Nephron (organoid): ENCODE measurements around the gene GPATCH2L.

Experiments
- H3K27ac Mint-ChIP-seq, 3 experiments: 2 replicates each; pipeline ENCODE4 v1.8.0; 2020; ENCODE audit warnings: mixed read lengths in 3 of 3, mild to moderate bottlenecking in 2 of 3, moderate library complexity in 1 of 3
- H3K27me3 Mint-ChIP-seq: 2 replicates; pipeline ENCODE4 v1.8.0; 2021; ENCODE audit warnings: low read depth, mild to moderate bottlenecking, moderate library complexity, mixed read lengths
- H3K36me3 Mint-ChIP-seq: 2 replicates; pipeline ENCODE4 v1.8.0; 2020; ENCODE audit warnings: low read depth, mixed read lengths
- H3K4me1 Mint-ChIP-seq: 2 replicates; pipeline ENCODE4 v1.8.0; 2020; ENCODE audit warnings: mixed read lengths
- H3K4me3 Mint-ChIP-seq, 3 experiments: 2 replicates each; pipeline ENCODE4 v1.8.0; 2020; ENCODE audit warnings: mild to moderate bottlenecking in 3 of 3, mixed read lengths in 3 of 3, moderate library complexity in 2 of 3
- H3K9me3 Mint-ChIP-seq: 2 replicates; pipeline ENCODE4 v1.8.0; 2020; ENCODE audit warnings: mixed read lengths
- CTCF ChIP-seq, 3 experiments: fragments of 200-600 bp; sonication (generic); IDR thresholded peaks; one replicate each; pipeline ENCODE4 v1.5.0; 2021; ENCODE audit warnings: antibody characterized with exemption in 3 of 3; ENCODE audit not compliant: unreplicated experiment in 3 of 3

The GPATCH2L gene

DNA sequence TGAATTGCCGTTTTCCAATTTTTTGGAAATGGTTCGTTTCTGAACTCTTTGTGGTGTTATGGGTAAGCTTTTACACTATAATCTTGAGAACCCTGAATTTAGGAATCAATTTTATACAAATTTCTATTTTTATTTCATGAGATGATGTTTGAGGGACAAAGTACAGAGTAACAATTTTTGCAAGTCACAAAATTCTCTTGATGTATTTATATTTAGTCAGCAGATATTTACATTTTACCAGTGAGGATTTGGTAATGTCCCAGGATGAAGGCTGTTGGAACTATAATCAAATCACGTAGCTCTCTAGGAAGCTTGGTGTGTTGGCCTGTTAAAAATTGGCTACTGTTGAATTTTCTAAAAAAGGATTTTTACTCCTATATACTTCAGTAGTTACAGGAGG is 24.2 kb downstream of the GPATCH2L start:
- peaks cover 80% of the 10 kb centered on the region for H3K36me3 Mint-ChIP-seq
- H3K4me3 Mint-ChIP-seq = no peak overlapping the region
- no peaks in the 10 kb centered on the region for H3K4me1 Mint-ChIP-seq
- no peaks in the 10 kb centered on the region for H3K27me3 Mint-ChIP-seq
- H3K27ac Mint-ChIP-seq = no peak overlapping the region
- H3K9me3 Mint-ChIP-seq = no peaks in the 10 kb centered on the region
- TF ChIP-seq CTCF (IDR thresholded peaks at IDR 0.05; ENCODE audit: unreplicated experiment in 3 of 3) = no peak

DNA sequence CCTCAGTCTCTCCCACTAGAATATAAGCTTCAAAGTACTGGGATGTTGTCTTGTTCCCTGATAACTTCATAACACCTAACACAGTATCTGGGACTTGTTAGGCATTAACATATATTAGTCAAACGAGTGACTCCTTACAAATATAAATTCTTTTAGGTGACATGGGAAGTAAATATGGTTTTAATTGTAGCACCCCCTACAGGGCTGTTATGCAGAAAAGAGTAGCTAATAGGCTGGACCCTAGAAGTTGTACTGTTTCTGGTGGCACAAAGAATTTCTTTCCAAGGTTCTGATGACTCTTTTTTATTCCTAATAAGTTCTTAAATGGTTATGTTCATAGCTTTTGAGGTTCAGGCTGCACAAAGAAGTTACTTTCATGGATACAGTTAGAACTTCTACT is 29.8 kb downstream of the GPATCH2L start:
- TF ChIP-seq CTCF (IDR thresholded peaks at IDR 0.05; ENCODE audit: unreplicated experiment in 3 of 3) = no peak
- Mint-ChIP-seq H3K4me3 (no peak overlapping the region), H3K27me3 (no peaks in the 10 kb centered on the region), H3K27ac (no peak overlapping the region), H3K9me3 (no peaks in the 10 kb centered on the region), H3K36me3 (peaks cover 70% of the 10 kb centered on the region), H3K4me1 (no peaks in the 10 kb centered on the region)

GRCh38 chr14:76186308-76187027 is 34.7 kb downstream of the GPATCH2L start:
- no peak overlapping the region for H3K27ac Mint-ChIP-seq

DNA sequence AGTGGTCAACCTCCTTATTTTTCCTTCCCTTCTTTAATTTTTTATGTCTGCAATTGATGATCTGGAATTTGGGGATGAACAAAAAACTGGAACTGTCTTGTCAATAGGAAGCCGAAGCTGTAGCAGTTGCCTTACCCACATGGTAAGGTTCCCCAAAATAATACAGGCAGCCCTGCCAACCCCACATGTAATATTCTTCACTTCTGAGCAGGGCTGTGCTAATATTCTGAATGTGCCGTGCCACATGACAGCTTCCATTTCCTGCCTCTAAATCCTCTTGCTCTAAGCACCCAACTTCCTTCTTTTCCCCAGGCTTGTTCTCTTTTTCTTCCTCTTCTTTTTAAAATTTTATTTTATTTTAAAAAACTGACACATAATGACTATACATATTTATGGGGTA is 39.6 kb downstream of the GPATCH2L start:
- Mint-ChIP-seq H3K36me3 (peaks cover 75% of the 10 kb centered on the region), H3K4me1 (no peaks in the 10 kb centered on the region), H3K27me3 (no peaks in the 10 kb centered on the region), H3K27ac (no peak overlapping the region), H3K9me3 (no peaks in the 10 kb centered on the region), H3K4me3 (no peak overlapping the region)
- TF ChIP-seq CTCF (IDR thresholded peaks at IDR 0.05; ENCODE audit: unreplicated experiment in 3 of 3) = no peak

More at GRCh38 chr14:76186308-76187027, 34.7 kb downstream of the GPATCH2L start:
- no peak for TF ChIP-seq CTCF (IDR thresholded peaks at IDR 0.05; ENCODE audit: unreplicated experiment in 3 of 3)
- H3K4me3 Mint-ChIP-seq = no peak overlapping the region
- peaks cover 69% of the 10 kb centered on the region for H3K36me3 Mint-ChIP-seq
- no peaks in the 10 kb centered on the region for H3K9me3 Mint-ChIP-seq
- no peaks in the 10 kb centered on the region for H3K27me3 Mint-ChIP-seq
- no peaks in the 10 kb centered on the region for H3K4me1 Mint-ChIP-seq

GRCh38 chr14:76193696-76194095 is 42.0 kb downstream of the GPATCH2L start:
- Mint-ChIP-seq H3K9me3 (no peaks in the 10 kb centered on the region), H3K36me3 (peaks cover 79% of the 10 kb centered on the region), H3K4me1 (no peaks in the 10 kb centered on the region), H3K4me3 (no peak overlapping the region), H3K27ac (peak overlapping the region in 1 of 3 experiments; percentile 22), H3K27me3 (no peaks in the 10 kb centered on the region)
- no peak for TF ChIP-seq CTCF (IDR thresholded peaks at IDR 0.05; ENCODE audit: unreplicated experiment in 3 of 3)

- no peaks in the 10 kb centered on the region for H3K9me3 Mint-ChIP-seq
- TF ChIP-seq CTCF (IDR thresholded peaks at IDR 0.05; ENCODE audit: unreplicated experiment in 3 of 3) = no peak
- H3K27ac Mint-ChIP-seq = no peak overlapping the region
- H3K36me3 Mint-ChIP-seq = peaks cover 76% of the 10 kb centered on the region
- no peaks in the 10 kb centered on the region for H3K27me3 Mint-ChIP-seq
- no peak overlapping the region for H3K4me3 Mint-ChIP-seq
- no peaks in the 10 kb centered on the region for H3K4me1 Mint-ChIP-seq
These were observed 42.6 kb downstream of the GPATCH2L start for GRCh38 chr14:76194327-76194726.
